Measurements from ENCODE around the gene AJM1.

DNA sequence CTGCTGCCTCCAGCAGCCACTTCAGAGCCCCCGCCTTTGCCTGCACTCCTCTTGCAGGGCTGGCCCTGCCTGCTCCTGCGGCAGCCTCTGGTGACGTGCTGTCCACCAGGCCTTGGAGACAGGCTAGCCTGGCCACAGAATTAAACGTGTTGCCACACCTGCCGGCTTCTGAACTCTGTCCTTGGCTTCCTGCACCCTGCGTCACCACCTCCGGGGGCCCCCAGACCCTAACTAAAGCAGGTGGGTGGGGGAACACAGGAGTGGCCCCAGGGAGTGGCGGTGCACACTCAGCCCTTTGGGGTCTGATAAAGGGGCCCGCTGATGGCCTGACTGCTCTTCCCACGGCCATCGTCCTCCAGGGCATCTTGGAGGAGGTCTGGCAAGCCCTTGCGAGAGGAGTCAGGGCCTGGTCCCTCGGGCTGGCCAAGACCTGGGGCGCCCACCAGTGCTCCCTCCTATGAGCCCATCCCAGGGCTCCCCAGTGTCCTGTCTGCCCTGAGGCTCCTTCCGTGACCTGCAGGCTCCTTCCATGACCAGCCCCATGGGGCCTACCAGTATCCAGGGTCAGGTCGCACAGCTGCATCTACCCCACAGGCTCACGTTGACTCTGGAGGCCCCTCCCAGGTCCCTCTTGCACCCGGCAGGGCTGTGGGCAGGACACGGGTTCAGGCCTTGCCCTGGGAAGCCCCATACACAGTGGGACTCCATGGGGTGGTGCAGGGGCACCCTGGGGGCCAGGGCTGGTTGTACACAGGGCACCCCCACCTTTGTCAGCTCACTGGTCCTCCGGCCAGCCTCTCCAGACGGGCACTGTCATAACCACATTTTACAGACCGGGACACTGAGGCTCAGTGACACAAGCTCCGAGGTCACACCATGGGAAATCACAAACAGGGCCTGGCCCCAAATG lies 8.8 kb downstream of the AJM1 start:
- TF ChIP-seq, protein P1, sequence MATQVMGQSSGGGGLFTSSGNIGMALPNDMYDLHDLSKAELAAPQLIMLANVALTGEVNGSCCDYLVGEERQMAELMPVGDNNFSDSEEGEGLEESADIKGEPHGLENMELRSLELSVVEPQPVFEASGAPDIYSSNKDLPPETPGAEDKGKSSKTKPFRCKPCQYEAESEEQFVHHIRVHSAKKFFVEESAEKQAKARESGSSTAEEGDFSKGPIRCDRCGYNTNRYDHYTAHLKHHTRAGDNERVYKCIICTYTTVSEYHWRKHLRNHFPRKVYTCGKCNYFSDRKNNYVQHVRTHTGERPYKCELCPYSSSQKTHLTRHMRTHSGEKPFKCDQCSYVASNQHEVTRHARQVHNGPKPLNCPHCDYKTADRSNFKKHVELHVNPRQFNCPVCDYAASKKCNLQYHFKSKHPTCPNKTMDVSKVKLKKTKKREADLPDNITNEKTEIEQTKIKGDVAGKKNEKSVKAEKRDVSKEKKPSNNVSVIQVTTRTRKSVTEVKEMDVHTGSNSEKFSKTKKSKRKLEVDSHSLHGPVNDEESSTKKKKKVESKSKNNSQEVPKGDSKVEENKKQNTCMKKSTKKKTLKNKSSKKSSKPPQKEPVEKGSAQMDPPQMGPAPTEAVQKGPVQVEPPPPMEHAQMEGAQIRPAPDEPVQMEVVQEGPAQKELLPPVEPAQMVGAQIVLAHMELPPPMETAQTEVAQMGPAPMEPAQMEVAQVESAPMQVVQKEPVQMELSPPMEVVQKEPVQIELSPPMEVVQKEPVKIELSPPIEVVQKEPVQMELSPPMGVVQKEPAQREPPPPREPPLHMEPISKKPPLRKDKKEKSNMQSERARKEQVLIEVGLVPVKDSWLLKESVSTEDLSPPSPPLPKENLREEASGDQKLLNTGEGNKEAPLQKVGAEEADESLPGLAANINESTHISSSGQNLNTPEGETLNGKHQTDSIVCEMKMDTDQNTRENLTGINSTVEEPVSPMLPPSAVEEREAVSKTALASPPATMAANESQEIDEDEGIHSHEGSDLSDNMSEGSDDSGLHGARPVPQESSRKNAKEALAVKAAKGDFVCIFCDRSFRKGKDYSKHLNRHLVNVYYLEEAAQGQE (IDR thresholded peaks at IDR 0.05; ENCODE audit: insufficient replicate concordance, low read depth), result no peak
- TF ChIP-seq SPI1 (IDR thresholded peaks at IDR 0.05; ENCODE audit: borderline replicate concordance, low read depth), result no peak
- TF ChIP-seq, protein P2, sequence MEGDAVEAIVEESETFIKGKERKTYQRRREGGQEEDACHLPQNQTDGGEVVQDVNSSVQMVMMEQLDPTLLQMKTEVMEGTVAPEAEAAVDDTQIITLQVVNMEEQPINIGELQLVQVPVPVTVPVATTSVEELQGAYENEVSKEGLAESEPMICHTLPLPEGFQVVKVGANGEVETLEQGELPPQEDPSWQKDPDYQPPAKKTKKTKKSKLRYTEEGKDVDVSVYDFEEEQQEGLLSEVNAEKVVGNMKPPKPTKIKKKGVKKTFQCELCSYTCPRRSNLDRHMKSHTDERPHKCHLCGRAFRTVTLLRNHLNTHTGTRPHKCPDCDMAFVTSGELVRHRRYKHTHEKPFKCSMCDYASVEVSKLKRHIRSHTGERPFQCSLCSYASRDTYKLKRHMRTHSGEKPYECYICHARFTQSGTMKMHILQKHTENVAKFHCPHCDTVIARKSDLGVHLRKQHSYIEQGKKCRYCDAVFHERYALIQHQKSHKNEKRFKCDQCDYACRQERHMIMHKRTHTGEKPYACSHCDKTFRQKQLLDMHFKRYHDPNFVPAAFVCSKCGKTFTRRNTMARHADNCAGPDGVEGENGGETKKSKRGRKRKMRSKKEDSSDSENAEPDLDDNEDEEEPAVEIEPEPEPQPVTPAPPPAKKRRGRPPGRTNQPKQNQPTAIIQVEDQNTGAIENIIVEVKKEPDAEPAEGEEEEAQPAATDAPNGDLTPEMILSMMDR (IDR thresholded peaks at IDR 0.05; ENCODE audit: insufficient read depth, low read length), result no peak
